SK-N-SH (cell line): ENCODE data around the gene ADGRG3. TPM values are rescaled to one million over a fixed set of nuclear protein-coding genes. Genes with fewer than 3 reads are reported as not detected.

ENCODE experiments used
- CTCF ChIA-PET: fragments of 300-600, 350-600 bp; formaldehyde crosslinking; extraction: SDS; loops from one replicate; lab custom pipeline; 2021; lab: Yijun Ruan, JAX
- POLR2A ChIA-PET: fragments of 350-600 bp; sonication (Branson Sonifier 250); formaldehyde crosslinking; extraction: SDS; loops from one replicate; lab custom pipeline; 2020; ENCODE audit warnings: antibody characterized with exemption, inconsistent platforms; lab: Yijun Ruan, JAX
- DNase-seq: peaks from one replicate; pipeline ENCODE4 v3.0.0; 2012
- H2AFZ ChIP-seq: fragments of 200-600 bp; sonication (generic); 2 replicates; pipeline ENCODE4 v1.8.1; 2016; ENCODE audit warnings: antibody characterized with exemption, mild to moderate bottlenecking, low read depth
- H3F3A ChIP-seq: fragments of 200-600 bp; sonication (generic); replicated peaks from 2 replicates; pipeline ENCODE3; 2016; ENCODE audit warnings: antibody characterized with exemption, mild to moderate bottlenecking; ENCODE audit not compliant: insufficient read depth
- H3K27ac ChIP-seq, 2 experiments: fragments of 200-500 bp in 1 of 2; fragments of 200-600 bp in 1 of 2; sonication (Bioruptor generic) in 1 of 2; sonication (generic), shearing (Covaris generic) in 1 of 2; 2 replicates each; pipeline versions ENCODE4 v1.5.1 to v1.6.1; 2014 to 2016; ENCODE audit warnings: low read depth in 2 of 2, inconsistent platforms in 1 of 2, low read length in 1 of 2, mild to moderate bottlenecking in 1 of 2, mixed read lengths in 1 of 2
- H3K27me3 ChIP-seq: fragments of 200-600 bp; sonication (generic), shearing (Covaris generic); 2 replicates; pipeline ENCODE4 v1.6.1; 2016; ENCODE audit warnings: mixed run types; ENCODE audit not compliant: insufficient read depth
- H3K36me3 ChIP-seq, 2 experiments: fragments of 200-500 bp in 1 of 2; fragments of 200-600 bp in 1 of 2; sonication (Bioruptor generic) in 1 of 2; sonication (generic) in 1 of 2; replicated peaks in 1 of 2; 2 replicates each; pipeline versions ENCODE3 to v1.5.1; 2014 to 2016; ENCODE audit warnings: low read length in 1 of 2, mild to moderate bottlenecking in 1 of 2; ENCODE audit not compliant: insufficient read depth in 2 of 2, control insufficient read depth in 1 of 2
- H3K4me1 ChIP-seq, 2 experiments: fragments of 200-500 bp in 1 of 2; fragments of 200-600 bp in 1 of 2; sonication (Bioruptor generic) in 1 of 2; sonication (generic), shearing (Covaris generic) in 1 of 2; 2 replicates each; pipeline versions ENCODE4 v1.5.1 to v1.6.1; 2014 to 2016; ENCODE audit warnings: low read depth in 1 of 2, low read length in 1 of 2, mixed run types in 1 of 2; ENCODE audit not compliant: insufficient read depth in 2 of 2, control insufficient read depth in 1 of 2
- H3K4me2 ChIP-seq: fragments of 200-600 bp; sonication (generic), shearing (Covaris generic); 2 replicates; pipeline ENCODE4 v1.6.1; 2017; ENCODE audit warnings: mixed run types
- H3K4me3 ChIP-seq, 2 experiments: fragments of 200-500 bp in 1 of 2; fragments of 200-600 bp in 1 of 2; sonication (Bioruptor generic) in 1 of 2; sonication (generic), shearing (Covaris generic) in 1 of 2; 2 replicates each; pipeline versions ENCODE4 v1.5.1 to v1.8.1; 2014 to 2016; ENCODE audit warnings: low read depth in 2 of 2, inconsistent platforms in 1 of 2, low read length in 1 of 2, mild to moderate bottlenecking in 1 of 2, mixed read lengths in 1 of 2, moderate library complexity in 1 of 2
- H3K79me2 ChIP-seq: fragments of 200-600 bp; sonication (generic); 2 replicates; pipeline ENCODE4 v1.8.1; 2017; ENCODE audit warnings: mild to moderate bottlenecking; ENCODE audit not compliant: insufficient read depth
- H3K9ac ChIP-seq: fragments of 200-600 bp; sonication (generic); 2 replicates; pipeline ENCODE4 v1.6.1; 2017; ENCODE audit warnings: mixed run types
- H3K9me2 ChIP-seq: fragments of 200-600 bp; sonication (generic); 2 replicates; pipeline ENCODE4 v1.6.1; 2017; ENCODE audit warnings: mixed run types
- H3K9me3 ChIP-seq: fragments of 200-600 bp; sonication (generic); 2 replicates; pipeline ENCODE4 v1.6.1; 2017; ENCODE audit warnings: mixed run types, mild to moderate bottlenecking, moderate library complexity
- H4K20me1 ChIP-seq: fragments of 200-600 bp; sonication (generic); 2 replicates; pipeline ENCODE4 v1.6.1; 2017; ENCODE audit warnings: mild to moderate bottlenecking, mixed run types; ENCODE audit not compliant: insufficient read depth
- CTCF ChIP-seq: fragments of 200-600 bp; sonication (generic); IDR thresholded peaks from 2 replicates; pipeline ENCODE4 v1.6.1; 2017; ENCODE audit warnings: antibody characterized with exemption, mild to moderate bottlenecking, moderate library complexity
- FOSL2 ChIP-seq: IDR thresholded peaks from 2 replicates; pipeline ENCODE4 v1.4.0; 2012; ENCODE audit warnings: low read depth, mild to moderate bottlenecking, moderate library complexity, borderline replicate concordance
- FOXM1 ChIP-seq: IDR thresholded peaks from 2 replicates; pipeline ENCODE4 v1.4.0; 2012; ENCODE audit warnings: low read depth, mild to moderate bottlenecking
- MEF2A ChIP-seq: IDR thresholded peaks from 2 replicates; pipeline ENCODE4 v1.4.0; 2012; ENCODE audit warnings: low read depth, borderline replicate concordance
- NFIC ChIP-seq: IDR thresholded peaks from 2 replicates; pipeline ENCODE4 v1.4.0; 2012; ENCODE audit warnings: borderline replicate concordance
- PBX3 ChIP-seq: IDR thresholded peaks from 2 replicates; pipeline ENCODE4; 2012
- REST ChIP-seq: IDR thresholded peaks from 2 replicates; pipeline ENCODE4 v1.6.1; 2012; ENCODE audit warnings: mild to moderate bottlenecking, low read depth, low read length, moderate library complexity
- RXRA ChIP-seq: IDR thresholded peaks from 2 replicates; pipeline ENCODE4 v1.4.0; 2012; ENCODE audit warnings: low read depth, mild to moderate bottlenecking, borderline replicate concordance
- TCF12 ChIP-seq: IDR thresholded peaks from 2 replicates; pipeline ENCODE4 v1.4.0; 2012
- USF1 ChIP-seq: IDR thresholded peaks from 2 replicates; pipeline ENCODE4 v1.4.0; 2012; ENCODE audit warnings: low read depth, borderline replicate concordance
- USF2 ChIP-seq: fragments of 150-350 bp; IDR thresholded peaks from 2 replicates; pipeline ENCODE4 v1.6.1; 2017; ENCODE audit warnings: antibody characterized with exemption, low read length, low read depth, borderline replicate concordance
- WGBS: methylation state at CpG from one replicate; pipeline ENCODE4 v1.1.6; 2017; ENCODE audit warnings: low lambda C conversion rate; 5-methylcytosine and 5-hydroxymethylcytosine counted together
- polyA plus RNA-seq, 3 experiments: library from polyadenylated mRNA; depleted of rRNA; stranded (reverse); fragments of >200 nt; gene quantifications; 2 replicates each; pipeline ENCODE4 v1.2.3, GENCODE V29; 2012

Gene ADGRG3
- polyA plus RNA-seq, 1 of the 3 experiments (the other 2 are of a cell fraction): not detected

- Histone ChIP-seq H3K9ac (no peak overlapping the region), H3K4me3 (no peak overlapping the region), H4K20me1 (no peaks in the 10 kb centered on the region), H3K4me1 (no peaks in the 10 kb centered on the region; a peak in 1 of 4 replicates), H3K9me3 (no peaks in the 10 kb centered on the region), H3K9me2 (no peaks in the 10 kb centered on the region), H3K27me3 (no peaks in the 10 kb centered on the region), H2AFZ (no peak overlapping the region), H3F3A (peaks cover 3% of the 10 kb centered on the region), H3K4me2 (no peak overlapping the region), H3K36me3 (no peaks in the 10 kb centered on the region), H3K27ac (no peak overlapping the region), H3K79me2 (no peaks in the 10 kb centered on the region)
- CTCF ChIA-PET: interaction anchor here (0.9 to 1.8 kb wide), 5 partner anchors 10 to 78 kb away, joined by 3 to 6 read pairs (median 5); no protein-coding TSS in a partner anchor
- no peak for DNase-seq
- 90% methylated on average over 13 of the region's 16 CpGs for WGBS
- TF ChIP-seq TCF12: no peak
- no peak for TF ChIP-seq FOXM1
- no peak for TF ChIP-seq PBX3
- TF ChIP-seq USF2: no peak
- no peak for TF ChIP-seq REST
- TF ChIP-seq CTCF: no peak
- TF ChIP-seq MEF2A: no peak
- TF ChIP-seq FOSL2: no peak
- TF ChIP-seq NFIC: no peak
- no peak for TF ChIP-seq USF1
- TF ChIP-seq RXRA: no peak
- POLR2A ChIA-PET: interaction anchor here (0.6 kb wide), 1 partner anchor 81 kb away, joined by 3 read pairs; no protein-coding TSS in a partner anchor
Measured at GRCh38 chr16:57653936-57654335, 14.2 kb upstream of the ADGRG3 start.
